Esophagus muscularis mucosa (tissue), 2 donors: ENCODE results near the gene CNGA1.

ENCODE experiments used
- EP300 ChIP-seq: sonication (generic); formaldehyde crosslinking; IDR thresholded peaks from one replicate; pipeline ENCODE4 v1.6.1; 2017; ENCODE audit warnings: antibody characterized with exemption
- POLR2A ChIP-seq: fragments of 450-650 bp; IDR thresholded peaks from one replicate; pipeline ENCODE4 v1.6.1; 2017; ENCODE audit warnings: antibody characterized with exemption, moderate library complexity, mild to moderate bottlenecking, low read depth

GRCh38 chr4:48058617-48059530 is 42.4 kb upstream of the CNGA1 start:
- TF ChIP-seq EP300 (no peak), POLR2A (no peak)
